WERI-Rb-1 (cell line): ENCODE results near the gene TEX55.

ENCODE experiments used
- DNase-seq: peaks from one replicate; pipeline ENCODE4 v3.0.0-alpha.2; 2020
- H3K27ac ChIP-seq: fragments of 250-450 bp; sonication (Bioruptor Pico); 2 replicates; pipeline ENCODE4 v1.5.1; 2020; ENCODE audit warnings: mild to moderate bottlenecking, moderate library complexity
- H3K27me3 ChIP-seq: fragments of 250-450 bp; sonication (Bioruptor Pico); 2 replicates; pipeline ENCODE4 v1.5.1; 2021; ENCODE audit warnings: mild to moderate bottlenecking, low read depth, moderate library complexity; ENCODE audit not compliant: insufficient read depth, severe bottlenecking
- H3K36me3 ChIP-seq: fragments of 250-450 bp; sonication (Bioruptor Pico); 2 replicates; pipeline ENCODE4 v1.5.1; 2020; ENCODE audit warnings: mild to moderate bottlenecking, moderate library complexity
- H3K4me3 ChIP-seq: 2 replicates; pipeline ENCODE4 v1.5.1; 2011; ENCODE audit warnings: low read depth, mild to moderate bottlenecking, control low read depth, low read length
- H3K9me3 ChIP-seq: fragments of 250-450 bp; sonication (Bioruptor Pico); 2 replicates; pipeline ENCODE4 v1.5.1; 2021; ENCODE audit warnings: mild to moderate bottlenecking, moderate library complexity; ENCODE audit not compliant: severe bottlenecking
- TF ChIP-seq, protein P1 (sequence below): IDR thresholded peaks from 2 replicates; pipeline ENCODE4 v1.5.1; 2011; ENCODE audit warnings: low read depth, mild to moderate bottlenecking, control low read depth, inconsistent platforms, low read length

The TEX55 gene

DNA sequence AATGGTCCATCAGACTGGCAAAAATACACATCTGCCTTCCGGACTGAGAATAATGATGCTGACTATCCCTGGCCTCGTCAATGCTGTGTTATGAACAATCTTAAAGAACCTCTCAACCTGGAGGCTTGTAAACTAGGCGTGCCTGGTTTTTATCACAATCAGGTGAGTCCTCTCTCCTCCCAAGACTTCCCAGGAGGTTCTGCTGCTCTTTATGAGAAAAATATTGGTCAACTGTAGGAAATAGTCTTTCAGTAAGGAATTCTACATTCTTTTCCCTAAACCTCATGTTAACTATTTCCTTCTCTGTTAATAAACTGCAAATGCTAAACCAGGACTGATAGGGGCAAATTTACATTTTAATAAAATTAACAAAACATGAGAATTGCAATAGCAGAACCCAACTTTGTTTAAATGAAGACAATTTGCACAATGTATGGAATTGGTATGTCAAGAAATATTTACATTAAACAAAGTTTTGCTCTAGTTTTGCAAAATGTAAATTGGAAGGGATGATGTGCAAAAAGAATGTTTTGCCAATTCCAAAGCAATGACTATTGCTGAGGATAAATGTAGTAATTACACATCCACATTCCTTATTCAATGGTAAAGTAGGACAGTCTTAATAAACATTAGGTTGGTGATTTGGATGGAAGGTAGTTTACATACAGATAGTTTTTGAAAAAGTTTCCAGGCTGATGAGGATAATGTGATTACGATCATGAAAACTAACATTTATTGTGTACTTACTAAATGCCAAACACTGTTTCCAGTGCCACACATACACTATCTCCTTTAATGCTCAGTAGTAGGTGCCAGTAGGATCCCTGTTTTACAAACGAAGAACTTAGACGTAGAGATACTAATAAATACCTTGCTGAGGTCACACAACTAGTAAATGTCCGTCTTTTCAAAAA, 48.5 kb downstream of the TEX55 start:
- DNase-seq, result no peak
- no peak overlapping the region for H3K27ac ChIP-seq

DNA sequence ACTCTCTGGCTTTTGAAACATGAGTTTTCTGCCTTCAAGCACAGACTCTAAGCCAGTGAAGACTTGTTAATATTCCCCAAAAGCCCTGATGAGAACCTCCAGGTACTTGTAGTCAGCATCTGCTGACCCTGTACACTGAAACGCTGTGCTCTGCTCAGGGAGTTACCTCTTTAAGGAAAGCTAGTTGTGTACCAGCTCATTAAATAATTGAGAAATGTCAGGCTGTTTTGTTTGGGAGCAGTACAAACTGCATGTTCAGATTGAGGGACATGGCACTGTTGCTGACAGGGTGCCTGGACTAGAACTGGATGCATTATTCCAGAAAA, 49.1 kb downstream of the TEX55 start:
- H3K27ac ChIP-seq, result no peak overlapping the region
- no peak for DNase-seq

More for the DNA sequence above, 48.5 kb downstream of the TEX55 start:
- no peaks in the 10 kb centered on the region for H3K36me3 ChIP-seq
- H3K4me3 ChIP-seq, result no peak overlapping the region
- TF ChIP-seq, protein P1, sequence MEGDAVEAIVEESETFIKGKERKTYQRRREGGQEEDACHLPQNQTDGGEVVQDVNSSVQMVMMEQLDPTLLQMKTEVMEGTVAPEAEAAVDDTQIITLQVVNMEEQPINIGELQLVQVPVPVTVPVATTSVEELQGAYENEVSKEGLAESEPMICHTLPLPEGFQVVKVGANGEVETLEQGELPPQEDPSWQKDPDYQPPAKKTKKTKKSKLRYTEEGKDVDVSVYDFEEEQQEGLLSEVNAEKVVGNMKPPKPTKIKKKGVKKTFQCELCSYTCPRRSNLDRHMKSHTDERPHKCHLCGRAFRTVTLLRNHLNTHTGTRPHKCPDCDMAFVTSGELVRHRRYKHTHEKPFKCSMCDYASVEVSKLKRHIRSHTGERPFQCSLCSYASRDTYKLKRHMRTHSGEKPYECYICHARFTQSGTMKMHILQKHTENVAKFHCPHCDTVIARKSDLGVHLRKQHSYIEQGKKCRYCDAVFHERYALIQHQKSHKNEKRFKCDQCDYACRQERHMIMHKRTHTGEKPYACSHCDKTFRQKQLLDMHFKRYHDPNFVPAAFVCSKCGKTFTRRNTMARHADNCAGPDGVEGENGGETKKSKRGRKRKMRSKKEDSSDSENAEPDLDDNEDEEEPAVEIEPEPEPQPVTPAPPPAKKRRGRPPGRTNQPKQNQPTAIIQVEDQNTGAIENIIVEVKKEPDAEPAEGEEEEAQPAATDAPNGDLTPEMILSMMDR, result no peak
- no peaks in the 10 kb centered on the region for H3K27me3 ChIP-seq
- H3K9me3 ChIP-seq, result no peaks in the 10 kb centered on the region

DNA sequence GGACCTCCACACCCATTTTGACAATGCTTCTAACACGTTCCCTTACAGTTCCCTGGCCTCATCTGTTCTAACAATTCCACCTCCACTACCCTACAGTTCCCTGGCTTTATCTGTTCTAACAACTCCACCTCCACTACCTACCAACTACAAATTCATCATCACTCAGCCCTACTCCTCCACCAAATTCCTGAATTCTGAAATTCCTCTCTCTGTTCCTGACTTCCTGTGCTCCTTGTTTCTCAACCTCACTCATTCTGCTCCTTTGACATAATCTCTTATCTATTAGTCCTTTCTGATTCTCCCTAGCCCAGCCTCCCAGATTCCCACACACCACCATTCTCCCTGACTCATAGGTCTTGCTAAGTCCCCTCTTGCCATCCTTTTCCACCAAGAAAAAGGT, 49.9 kb downstream of the TEX55 start:
- Histone ChIP-seq H3K9me3 (no peaks in the 10 kb centered on the region), H3K36me3 (no peaks in the 10 kb centered on the region), H3K4me3 (no peak overlapping the region), H3K27me3 (no peaks in the 10 kb centered on the region), H3K27ac (no peak overlapping the region)
- TF ChIP-seq, protein P1, result no peak
- no peak for DNase-seq

More for the DNA sequence above, 49.1 kb downstream of the TEX55 start:
- TF ChIP-seq, protein P1, result no peak
- no peaks in the 10 kb centered on the region for H3K27me3 ChIP-seq
- H3K36me3 ChIP-seq, result no peaks in the 10 kb centered on the region
- H3K4me3 ChIP-seq, result no peak overlapping the region
- no peaks in the 10 kb centered on the region for H3K9me3 ChIP-seq
